ACC112 (cell line): Measurements from ENCODE around the gene SHISAL1.

Experiments used
- H2AFZ ChIP-seq: fragments of 200-600 bp; sonication (generic); one replicate; pipeline ENCODE4 v1.6.0; 2017; ENCODE audit warnings: antibody characterized with exemption, low read length; ENCODE audit not compliant: unreplicated experiment
- H3K27ac ChIP-seq: fragments of 200-600 bp; sonication (generic); 2 replicates; pipeline ENCODE4 v1.5.1; 2014; ENCODE audit warnings: low read depth, mild to moderate bottlenecking, antibody characterized with exemption, low read length, moderate library complexity
- H3K27me3 ChIP-seq: fragments of 200-600 bp; sonication (generic); 2 replicates; pipeline ENCODE4 v1.6.1; 2014; ENCODE audit warnings: mild to moderate bottlenecking, antibody characterized with exemption, low read length, moderate library complexity, mixed read lengths; ENCODE audit not compliant: insufficient read depth
- H3K36me3 ChIP-seq: fragments of 200-600 bp; sonication (generic); 2 replicates; pipeline ENCODE4 v1.6.1; 2016; ENCODE audit warnings: mild to moderate bottlenecking, antibody characterized with exemption, low read length, moderate library complexity, mixed read lengths; ENCODE audit not compliant: insufficient read depth
- H3K4me1 ChIP-seq: fragments of 200-600 bp; sonication (generic); one replicate; pipeline ENCODE4 v1.6.1; 2016; ENCODE audit warnings: low read length, mixed read lengths; ENCODE audit not compliant: insufficient read depth, unreplicated experiment, control insufficient read depth
- H3K4me3 ChIP-seq: fragments of 200-600 bp; sonication (generic); 2 replicates; pipeline ENCODE4 v1.5.1; 2014; ENCODE audit warnings: mild to moderate bottlenecking, low read depth, low read length
- H3K79me2 ChIP-seq: fragments of 200-600 bp; sonication (generic); one replicate; pipeline ENCODE4 v1.6.0; 2016; ENCODE audit warnings: low read length; ENCODE audit not compliant: control insufficient read depth, unreplicated experiment, insufficient read depth

Gene SHISAL1

GRCh38 chr22:44353041-44353440, 40.3 kb upstream of the SHISAL1 start:
- no peak overlapping the region for H2AFZ ChIP-seq
- H3K27ac ChIP-seq = no peak overlapping the region
- H3K27me3 ChIP-seq = no peaks in the 10 kb centered on the region
- no peak overlapping the region for H3K4me3 ChIP-seq
- no peaks in the 10 kb centered on the region for H3K36me3 ChIP-seq
- H3K79me2 ChIP-seq = no peaks in the 10 kb centered on the region
- peaks cover 11% of the 10 kb centered on the region for H3K4me1 ChIP-seq

- Histone ChIP-seq H3K27me3 (no peaks in the 10 kb centered on the region), H3K79me2 (no peaks in the 10 kb centered on the region), H3K36me3 (no peaks in the 10 kb centered on the region), H3K4me3 (no peak overlapping the region), H3K4me1 (peaks cover 11% of the 10 kb centered on the region), H2AFZ (no peak overlapping the region), H3K27ac (peak overlapping the region; percentile 21; the same call in 1 of the 2 replicates)
Measured at GRCh38 chr22:44352378-44353035, 39.8 kb upstream of the SHISAL1 start.

GRCh38 chr22:44351685-44352377, 39.1 kb upstream of the SHISAL1 start:
- Histone ChIP-seq H3K36me3 (no peaks in the 10 kb centered on the region), H3K79me2 (no peaks in the 10 kb centered on the region), H3K27me3 (no peaks in the 10 kb centered on the region), H3K4me3 (peak overlapping the region; percentile 60), H3K27ac (peak overlapping the region; percentile 50; the same call in 1 of the 2 replicates), H2AFZ (no peak overlapping the region), H3K4me1 (peaks cover 11% of the 10 kb centered on the region)

GRCh38 chr22:44351037-44351436, 38.3 kb upstream of the SHISAL1 start:
- H3K27ac ChIP-seq = peak overlapping the region; percentile 50; the same call in 1 of the 2 replicates

GRCh38 chr22:44349594-44349993, 36.8 kb upstream of the SHISAL1 start:
- Histone ChIP-seq H3K36me3 (no peaks in the 10 kb centered on the region), H2AFZ (no peak overlapping the region), H3K4me1 (peaks cover 11% of the 10 kb centered on the region), H3K4me3 (no peak overlapping the region), H3K79me2 (no peaks in the 10 kb centered on the region), H3K27ac (no peak overlapping the region), H3K27me3 (no peaks in the 10 kb centered on the region)

More at GRCh38 chr22:44351037-44351436, 38.3 kb upstream of the SHISAL1 start:
- Histone ChIP-seq H2AFZ (no peak overlapping the region), H3K27me3 (no peaks in the 10 kb centered on the region), H3K79me2 (no peaks in the 10 kb centered on the region), H3K36me3 (no peaks in the 10 kb centered on the region), H3K4me3 (no peak overlapping the region), H3K4me1 (peaks cover 11% of the 10 kb centered on the region)

GRCh38 chr22:44348971-44349560, 36.3 kb upstream of the SHISAL1 start:
- Histone ChIP-seq H3K27ac (no peak overlapping the region), H3K79me2 (no peaks in the 10 kb centered on the region), H3K36me3 (no peaks in the 10 kb centered on the region), H3K27me3 (no peaks in the 10 kb centered on the region), H3K4me3 (no peak overlapping the region), H3K4me1 (peaks cover 11% of the 10 kb centered on the region), H2AFZ (no peak overlapping the region)

- no peak overlapping the region for H3K4me3 ChIP-seq
- H3K27me3 ChIP-seq = no peaks in the 10 kb centered on the region
- H3K36me3 ChIP-seq = no peaks in the 10 kb centered on the region
- no peak overlapping the region for H2AFZ ChIP-seq
- H3K27ac ChIP-seq = no peak overlapping the region
- peaks cover 10% of the 10 kb centered on the region for H3K4me1 ChIP-seq
- no peaks in the 10 kb centered on the region for H3K79me2 ChIP-seq
Measured at GRCh38 chr22:44347549-44347948, 34.8 kb upstream of the SHISAL1 start.

GRCh38 chr22:44347080-44347479, 34.3 kb upstream of the SHISAL1 start:
- Histone ChIP-seq H3K4me3 (no peak overlapping the region), H3K27me3 (no peaks in the 10 kb centered on the region), H3K4me1 (peaks cover 6% of the 10 kb centered on the region), H3K27ac (no peak overlapping the region), H3K79me2 (no peaks in the 10 kb centered on the region), H3K36me3 (no peaks in the 10 kb centered on the region), H2AFZ (no peak overlapping the region)

GRCh38 chr22:44345872-44346271, 33.1 kb upstream of the SHISAL1 start:
- Histone ChIP-seq H2AFZ (no peak overlapping the region), H3K27ac (no peak overlapping the region), H3K36me3 (no peaks in the 10 kb centered on the region), H3K79me2 (no peaks in the 10 kb centered on the region), H3K4me1 (peaks cover 4% of the 10 kb centered on the region), H3K27me3 (no peaks in the 10 kb centered on the region), H3K4me3 (no peak overlapping the region)

GRCh38 chr22:44344407-44344806, 31.7 kb upstream of the SHISAL1 start:
- Histone ChIP-seq H3K4me3 (no peak overlapping the region), H3K79me2 (no peaks in the 10 kb centered on the region), H2AFZ (no peak overlapping the region), H3K27ac (no peak overlapping the region), H3K36me3 (no peaks in the 10 kb centered on the region), H3K4me1 (peaks cover 4% of the 10 kb centered on the region), H3K27me3 (no peaks in the 10 kb centered on the region)
